Calu3 (cell line): ENCODE measurements around the gene MAPK4. TPM values are rescaled to one million over a fixed set of nuclear protein-coding genes. Genes with fewer than 3 reads are reported as not detected.

Source experiments
- BruUV-seq: library from RNA; stranded (reverse); fragments of 400-500 nt; replicated peaks from 2 replicates; lab custom pipeline; 2021; lab: Mats Ljungman, UMichigan
- CTCF ChIA-PET: fragments of 300-600 bp; sonication (Branson Sonifier 250); formaldehyde crosslinking; loops from one replicate; lab custom pipeline; 2022; ENCODE audit warnings: antibody characterized with exemption; lab: Charles Lee
- DNase-seq: peaks from one replicate; pipeline ENCODE4 v3.0.0; 2022
- H3K27ac Mint-ChIP-seq: one replicate; pipeline ENCODE4 v1.8.0; 2022; ENCODE audit warnings: mixed read lengths; ENCODE audit not compliant: unreplicated experiment
- H3K27me3 Mint-ChIP-seq: one replicate; pipeline ENCODE4 v1.8.0; 2022; ENCODE audit warnings: mixed read lengths; ENCODE audit not compliant: unreplicated experiment
- H3K36me3 Mint-ChIP-seq: one replicate; pipeline ENCODE4 v1.8.0; 2022; ENCODE audit warnings: mild to moderate bottlenecking, moderate library complexity, mixed read lengths; ENCODE audit not compliant: insufficient read depth, unreplicated experiment
- H3K4me1 Mint-ChIP-seq: one replicate; pipeline ENCODE4 v1.8.0; 2022; ENCODE audit warnings: mild to moderate bottlenecking, low read depth, mixed read lengths; ENCODE audit not compliant: unreplicated experiment
- H3K4me3 Mint-ChIP-seq: one replicate; pipeline ENCODE4 v1.8.0; 2022; ENCODE audit warnings: mild to moderate bottlenecking, low read depth, moderate library complexity, mixed read lengths; ENCODE audit not compliant: unreplicated experiment
- H3K9me3 Mint-ChIP-seq: one replicate; pipeline ENCODE4 v1.8.0; 2022; ENCODE audit warnings: low read depth, mixed read lengths; ENCODE audit not compliant: unreplicated experiment
- CTCF ChIP-seq: fragments of 200-600 bp; IDR thresholded peaks from one replicate; pipeline ENCODE4 v1.8.0; 2022; ENCODE audit warnings: antibody characterized with exemption; ENCODE audit not compliant: unreplicated experiment
- intact Hi-C: fragments of 100-400 bp; cut with micrococcal nuclease; formaldehyde crosslinking; loops from one replicate; pipeline ENCODE4 v1.10.0; 2022; ENCODE audit not compliant: unreplicated experiment
- total RNA-seq: library from RNA; stranded (reverse); gene quantifications from 2 replicates; pipeline ENCODE4 v1.2.3, GENCODE V29; 2022

The MAPK4 gene
- total RNA-seq, 1 experiment from 2014 or later = not detected

GRCh38 chr18:50654211-50654610 lies 94.3 kb downstream of the MAPK4 start:
- Mint-ChIP-seq H3K9me3 (no peaks in the 10 kb centered on the region), H3K4me3 (no peak overlapping the region), H3K27me3 (peaks cover 79% of the 10 kb centered on the region), H3K27ac (no peak overlapping the region), H3K4me1 (no peaks in the 10 kb centered on the region), H3K36me3 (no peaks in the 10 kb centered on the region)
- no TSS peak for BruUV-seq
- DNase-seq = no peak
- CTCF ChIA-PET = no interaction called here
- intact Hi-C loops = no loop called here
- TF ChIP-seq CTCF = no peak

- CTCF ChIA-PET = no interaction called here
- no peak overlapping the region for H3K4me3 Mint-ChIP-seq
These were observed 95.0 kb downstream of the MAPK4 start for GRCh38 chr18:50654658-50655550.

GRCh38 chr18:50656396-50656795 lies 96.5 kb downstream of the MAPK4 start:
- Mint-ChIP-seq H3K27me3 (peaks cover 80% of the 10 kb centered on the region), H3K27ac (no peak overlapping the region), H3K4me1 (no peaks in the 10 kb centered on the region), H3K36me3 (no peaks in the 10 kb centered on the region), H3K4me3 (no peak overlapping the region), H3K9me3 (no peaks in the 10 kb centered on the region)
- DNase-seq = no peak
- no peak for TF ChIP-seq CTCF
- intact Hi-C loops = no loop called here
- BruUV-seq = no TSS peak
- CTCF ChIA-PET = no interaction called here

More at GRCh38 chr18:50654658-50655550, 95.0 kb downstream of the MAPK4 start:
- BruUV-seq = no TSS peak
- Mint-ChIP-seq H3K9me3 (no peaks in the 10 kb centered on the region), H3K27ac (no peak overlapping the region), H3K4me1 (no peaks in the 10 kb centered on the region), H3K27me3 (peaks cover 80% of the 10 kb centered on the region), H3K36me3 (no peaks in the 10 kb centered on the region)
- DNase-seq = no peak
- intact Hi-C loops = no loop called here
- no peak for TF ChIP-seq CTCF

- CTCF ChIA-PET = no interaction called here
- no peak for TF ChIP-seq CTCF
- intact Hi-C loops = no loop called here
- Mint-ChIP-seq H3K9me3 (peaks cover under 1% of the 10 kb centered on the region), H3K27ac (no peak overlapping the region), H3K4me1 (no peaks in the 10 kb centered on the region), H3K36me3 (no peaks in the 10 kb centered on the region), H3K4me3 (no peak overlapping the region), H3K27me3 (peaks cover 80% of the 10 kb centered on the region)
- BruUV-seq = no TSS peak
- no peak for DNase-seq
These were observed 97.1 kb downstream of the MAPK4 start for GRCh38 chr18:50656841-50657470.
